GM10847 (cell line): ENCODE results near the gene HNF1A.

Experiments
- POLR2A ChIP-seq: IDR thresholded peaks from 2 replicates; pipeline ENCODE4 v1.6.1; 2011; ENCODE audit not compliant: insufficient read length; ENCODE audit errors: extremely low read depth

HNF1A gene

DNA sequence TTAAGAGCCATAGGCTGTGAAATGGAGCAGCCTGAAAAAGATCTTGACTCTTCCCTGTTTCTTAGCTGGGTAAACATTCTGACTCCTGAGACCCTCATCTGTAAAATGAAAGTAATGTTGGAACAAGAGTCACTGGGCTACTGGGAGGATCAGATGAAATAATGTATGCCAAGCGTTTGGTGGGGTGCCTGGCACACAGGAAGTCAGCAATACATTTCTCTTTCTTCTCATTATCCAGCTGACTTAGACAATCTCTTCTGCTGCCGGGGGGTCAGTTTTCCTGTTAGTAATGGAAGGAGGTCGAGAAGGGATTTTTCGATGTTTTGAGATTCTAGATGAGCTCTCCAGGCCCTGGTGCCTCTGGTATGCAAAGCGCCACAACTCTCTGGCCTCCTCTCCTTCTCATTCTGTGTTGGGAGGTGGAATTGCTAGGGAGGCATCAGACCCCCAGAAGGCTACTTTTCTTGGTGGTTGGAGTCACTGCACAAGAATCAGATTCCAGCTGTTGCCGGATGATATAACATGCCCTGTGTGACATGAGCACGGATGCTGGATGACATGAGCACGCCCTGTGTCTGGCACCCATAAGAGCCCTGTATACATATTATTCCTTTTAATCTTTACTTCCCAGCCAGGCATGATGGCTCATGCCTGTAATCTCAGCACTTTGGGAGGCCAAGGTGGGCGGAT, 56.4 kb downstream of the HNF1A start:
- no peak for TF ChIP-seq POLR2A

- TF ChIP-seq POLR2A = no peak
These were observed 58.5 kb downstream of the HNF1A start for GRCh38 chr12:121036810-121037326.

GRCh38 chr12:121038861-121039668, 60.7 kb downstream of the HNF1A start, which contains the start of gene OASL:
TSS of gene OASL (minus strand) at chr12:121039246. CDS start at chr12:121038971, 275 bp downstream.
- peak; percentile 84 for TF ChIP-seq POLR2A

DNA sequence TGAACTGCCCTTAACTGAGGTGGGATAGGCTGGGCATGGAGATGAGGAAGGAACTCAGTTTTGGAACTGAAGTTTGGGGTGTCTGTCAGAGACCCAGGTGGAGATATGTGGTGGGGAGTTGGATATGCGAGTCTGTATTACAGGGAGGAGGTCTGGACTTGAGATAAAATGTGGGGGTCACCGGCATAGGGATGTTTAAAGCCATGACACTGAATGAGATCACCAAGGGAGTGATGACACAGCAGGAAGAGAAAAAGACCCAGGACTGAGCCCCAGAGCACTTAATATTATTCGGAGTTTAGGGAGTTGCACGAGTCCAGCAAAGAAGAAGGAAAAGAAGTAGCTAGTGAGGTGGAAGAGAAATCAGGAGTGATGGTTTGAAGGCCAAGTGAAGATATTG, 64.7 kb downstream of the HNF1A start:
- no peak for TF ChIP-seq POLR2A

DNA sequence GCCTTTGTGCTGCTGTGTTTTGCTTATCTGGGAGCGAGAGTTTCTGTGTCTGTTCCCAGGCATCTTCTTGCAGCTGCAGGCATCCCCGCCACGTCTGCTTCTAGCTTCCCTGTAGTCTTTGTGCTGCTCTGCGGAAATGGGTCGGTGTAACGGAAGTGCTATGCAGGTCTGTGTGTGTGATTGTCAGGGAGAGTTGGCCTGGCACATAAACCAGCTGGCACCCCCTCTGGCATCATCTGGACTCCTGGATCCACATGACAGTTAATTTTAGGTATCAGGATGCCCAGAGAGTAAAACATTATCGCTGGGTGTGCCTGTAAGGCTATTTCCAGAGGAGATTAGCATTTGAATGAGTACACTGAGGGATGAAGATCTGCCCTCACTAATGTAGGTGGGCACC, 70.1 kb downstream of the HNF1A start:
- no peak for TF ChIP-seq POLR2A

DNA sequence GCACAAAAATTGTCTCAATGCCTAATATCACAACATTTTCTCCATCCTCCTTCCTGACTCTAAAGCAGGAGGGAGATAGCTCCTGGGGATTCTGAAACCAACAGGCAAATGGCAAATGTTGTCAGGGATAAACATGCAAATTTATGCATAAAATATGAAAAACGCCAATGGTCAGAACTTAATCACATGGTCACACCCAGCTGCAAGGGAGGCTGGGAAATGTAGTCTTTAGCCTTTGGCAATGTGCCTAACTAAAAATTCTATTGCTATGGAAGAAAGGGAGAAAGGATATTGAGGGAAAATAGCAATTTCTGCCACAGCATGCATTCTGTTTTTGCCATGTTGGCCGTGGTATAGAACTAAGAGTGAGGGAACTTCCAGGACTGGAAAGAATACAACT, 72.4 kb downstream of the HNF1A start:
- TF ChIP-seq POLR2A = no peak
